ENCODE measurements around the gene DAP3. TPM values are rescaled to one million over a fixed set of nuclear protein-coding genes. Genes with fewer than 3 reads are reported as not detected.

DAP3 gene
- total and polyA plus RNA-seq, 2 of the 13 experiments (the other 11 are each of a cell fraction or from before 2014, with no cell fraction given), result 129 to 133 TPM

GRCh38 chr1:155640367-155640766 is 48.5 kb upstream of the DAP3 start:
- CTCF ChIA-PET (ENCODE audit: low intra/inter-chr PET ratio, low total read pairs), result no interaction called here
- in situ Hi-C loops (cut with HindIII; ENCODE audit: extremely low pct_ligation_motif_present, low pct_unique_long_range_greater_than_20kb) (no loop called here), intact Hi-C loops (cut with micrococcal nuclease; ENCODE audit: unreplicated experiment) (no loop called here)
- peak overlapping the region; percentile 35; the same call in 1 of the 2 replicates for H3K4me2 ChIP-seq (ENCODE audit: low read depth, low read length)
- no peak overlapping the region for H3K4me3 ChIP-seq (replicated peaks in 1 of 3; ENCODE audit: insufficient read depth in 1 of 3, low read depth in 2 of 3, low read length in 3 of 3)
- no peak overlapping the region for H3K9ac ChIP-seq (ENCODE audit: insufficient read depth, low read depth, low read length)
- H3K27me3 ChIP-seq (ENCODE audit: control insufficient read depth in 1 of 2, insufficient read depth in 2 of 2, low read length in 2 of 2), result no peaks in the 10 kb centered on the region
- no peaks in the 10 kb centered on the region for H4K20me1 ChIP-seq (ENCODE audit: insufficient read depth, low read length)
- peaks cover 29% of the 10 kb centered on the region for H3K9me3 ChIP-seq (ENCODE audit: low read length)
- no peaks in the 10 kb centered on the region for H3K79me2 ChIP-seq (ENCODE audit: insufficient read depth, low read length)
- H2AFZ ChIP-seq (ENCODE audit: low read length), result peak overlapping the region; percentile 29
- DNase-seq (ENCODE audit: low spot score) (no peak), FAIRE-seq (no peak), ATAC-seq (no peak)
- BruUV-seq (replicated peaks), result no TSS peak
- H3K4me1 ChIP-seq (ENCODE audit: insufficient read depth, low read length), result peaks cover 63% of the 10 kb centered on the region
- TF ChIP-seq HNF1B (CRISPR knock-in tag; IDR thresholded peaks at IDR 0.05), result no peak
- TF ChIP-seq ZNF329 (CRISPR knock-in tag; IDR thresholded peaks at IDR 0.05; ENCODE audit: low read depth), result no peak
- no peak for TF ChIP-seq ZNF160 (CRISPR knock-in tag; IDR thresholded peaks at IDR 0.05)
- TF ChIP-seq CTCF (CRISPR knock-in tag; IDR thresholded peaks at IDR 0.05), result no peak
- TF ChIP-seq HOXA9 (CRISPR knock-in tag; IDR thresholded peaks at IDR 0.05; ENCODE audit: borderline replicate concordance), result no peak
- no peak for TF ChIP-seq FOSL2 (CRISPR knock-in tag; IDR thresholded peaks at IDR 0.05)
- no peak for TF ChIP-seq ZBTB8A (CRISPR knock-in tag; IDR thresholded peaks at IDR 0.05; ENCODE audit: borderline replicate concordance, low read depth)
- TF ChIP-seq ZNF18 (CRISPR knock-in tag; IDR thresholded peaks at IDR 0.05; ENCODE audit: insufficient replicate concordance), result no peak
- TF ChIP-seq HDAC2 (CRISPR knock-in tag; IDR thresholded peaks at IDR 0.05), result no peak
- no peak for TF ChIP-seq IRF2 (CRISPR knock-in tag; IDR thresholded peaks at IDR 0.05)
- TF ChIP-seq ZSCAN25 (CRISPR knock-in tag; IDR thresholded peaks at IDR 0.05), result no peak
- TF ChIP-seq HDAC1 (CRISPR knock-in tag; IDR thresholded peaks at IDR 0.05), result no peak
- TF ChIP-seq SRSF1 (optimal IDR thresholded peaks at IDR 0.05; ENCODE audit: low read depth, low read length), result no peak
- POLR2A ChIA-PET, result no interaction called here
- H3K36me3 ChIP-seq (replicated peaks in 1 of 2; ENCODE audit: control insufficient read depth in 1 of 2, insufficient read depth in 2 of 2, low read length in 2 of 2), result no peaks in the 10 kb centered on the region
- H3K27ac ChIP-seq (ENCODE audit: extremely low read length, insufficient read depth, low read length), result no peak overlapping the region
